Natural killer cell (primary cell): ENCODE results near the gene CFAP99. TPM values are rescaled to one million over a fixed set of nuclear protein-coding genes. Genes with fewer than 3 reads are reported as not detected.

Source experiments
- ATAC-seq, 3 donors: fragments of 150-1000 bp in 2 of 3; fragments of 200-7000 bp in 1 of 3; cut with Tn5 transposase; 1 replicate in 1 of 3; 2 replicates in 2 of 3; pipeline ENCODE4 v1.10.0; 2021; ENCODE audit warnings: mild to moderate bottlenecking in 2 of 3, moderate library complexity in 2 of 3
- DNase-seq, 2 donors: peaks; one replicate each; pipeline versions ENCODE4 v3.0.0 to v3.0.0-alpha.2; 2013 to 2021; ENCODE audit warnings: mixed read lengths in 1 of 2
- H3K27ac ChIP-seq: one replicate; pipeline ENCODE4 v1.5.1; 2013; ENCODE audit warnings: mild to moderate bottlenecking, low read length
- H3K27me3 ChIP-seq: one replicate; pipeline ENCODE4 v1.6.1; 2013; ENCODE audit warnings: low read length; ENCODE audit not compliant: control insufficient read depth, insufficient read depth
- H3K36me3 ChIP-seq: one replicate; pipeline ENCODE4 v1.6.1; 2013; ENCODE audit warnings: low read length; ENCODE audit not compliant: control insufficient read depth, insufficient read depth
- H3K4me1 ChIP-seq: one replicate; pipeline ENCODE4 v1.6.1; 2013; ENCODE audit warnings: low read length; ENCODE audit not compliant: control insufficient read depth, insufficient read depth
- H3K4me3 ChIP-seq: one replicate; pipeline ENCODE4 v1.5.1; 2013; ENCODE audit warnings: low read length
- H3K9me3 ChIP-seq: one replicate; pipeline ENCODE4 v1.6.1; 2013; ENCODE audit warnings: low read length; ENCODE audit not compliant: control insufficient read depth, insufficient read depth
- H3K27ac Mint-ChIP-seq, 2 donors: one replicate each; pipeline ENCODE4 v1.8.0; 2022; ENCODE audit warnings: mild to moderate bottlenecking in 2 of 2, mixed read lengths in 2 of 2, moderate library complexity in 1 of 2
- H3K27me3 Mint-ChIP-seq, 2 donors: one replicate each; pipeline ENCODE4 v1.8.0; 2022; ENCODE audit warnings: low read depth in 2 of 2, mixed read lengths in 2 of 2
- H3K36me3 Mint-ChIP-seq: one replicate; pipeline ENCODE4 v1.8.0; 2022; ENCODE audit warnings: mixed read lengths
- H3K4me1 Mint-ChIP-seq, 2 donors: one replicate each; pipeline ENCODE4 v1.8.0; 2022; ENCODE audit warnings: mixed read lengths in 2 of 2
- H3K4me3 Mint-ChIP-seq: one replicate; pipeline ENCODE4 v1.8.0; 2022; ENCODE audit warnings: mild to moderate bottlenecking, moderate library complexity, mixed read lengths
- H3K9me3 Mint-ChIP-seq, 2 donors: one replicate each; pipeline ENCODE4 v1.8.0; 2022; ENCODE audit warnings: mixed read lengths in 2 of 2
- WGBS: methylation state at CpG from one replicate; pipeline ENCODE4 v1.1.7; 2013; ENCODE audit warnings: missing lambda C conversion rate; ENCODE audit not compliant: insufficient coverage; 5-methylcytosine and 5-hydroxymethylcytosine counted together
- intact Hi-C: fragments of 100-400 bp; cut with micrococcal nuclease; formaldehyde crosslinking; loops from one replicate; pipeline ENCODE4 v1.14.2; 2022
- total RNA-seq, 4 donors: library from RNA; stranded (reverse); fragments of 120-200 nt in 1 of 4; gene quantifications; one replicate each; pipeline versions ENCODE4 v1.2.3 to v1.2.4, GENCODE V29; 2013 to 2022
- TF ChIP-seq, protein P1 (sequence below): fragments of 200-600 bp; IDR thresholded peaks from one replicate; pipeline ENCODE4 v1.8.0; 2022; ENCODE audit warnings: antibody characterized with exemption

The CFAP99 gene
- total RNA-seq, 3 donors from 2014 or later (not counting 1 experiment from before 2014, with no cell fraction given), result not detected

DNA sequence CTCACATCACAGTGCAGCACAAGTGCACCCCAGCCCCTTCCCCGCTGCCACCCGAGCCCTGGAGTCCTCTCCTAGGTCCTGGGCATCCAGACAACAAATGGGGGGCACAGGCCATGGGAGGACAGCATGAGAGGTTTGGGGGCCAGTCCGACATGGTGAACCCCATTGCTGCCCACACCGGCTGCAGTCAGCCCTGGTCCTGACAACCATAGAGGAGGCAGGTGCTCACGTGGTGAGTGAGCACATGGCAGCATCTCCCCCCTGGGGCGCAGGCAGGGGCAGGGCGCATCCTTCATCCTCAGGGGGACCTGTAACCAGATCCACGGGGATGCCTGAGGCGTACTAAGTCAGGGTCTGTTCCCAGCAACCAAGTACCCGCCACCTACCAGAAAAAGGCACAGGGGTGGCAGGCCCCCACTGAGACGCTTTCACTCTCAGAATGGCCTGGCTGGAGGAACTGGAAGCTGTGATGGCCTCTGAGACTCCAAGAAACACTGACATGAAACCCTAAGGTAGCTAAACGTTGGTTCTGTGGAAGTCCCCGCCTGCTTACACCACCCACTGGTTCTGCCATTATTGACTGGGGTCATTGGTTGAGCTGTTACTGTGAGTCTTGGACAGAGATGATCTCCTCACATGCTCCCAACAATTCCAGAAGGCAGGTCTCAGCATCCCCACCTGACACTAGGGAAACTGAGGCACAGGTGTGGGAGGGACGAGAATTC, 6.8 kb upstream of the CFAP99 start:
- DNase-seq, result peak in 1 of 2 donors; percentile 61
- Histone ChIP-seq H3K36me3 (no peaks in the 10 kb centered on the region), H3K4me1 (peaks cover 74% of the 10 kb centered on the region), H3K27ac (peak overlapping the region; percentile 88), H3K27me3 (peaks cover 6% of the 10 kb centered on the region), H3K4me3 (no peak overlapping the region), H3K9me3 (no peaks in the 10 kb centered on the region)
- intact Hi-C loops, result loop anchor here (2.0 kb wide), 2 partner anchors 57 kb away; partner anchors contain the start of gene RNF4
- TF ChIP-seq, protein P1, sequence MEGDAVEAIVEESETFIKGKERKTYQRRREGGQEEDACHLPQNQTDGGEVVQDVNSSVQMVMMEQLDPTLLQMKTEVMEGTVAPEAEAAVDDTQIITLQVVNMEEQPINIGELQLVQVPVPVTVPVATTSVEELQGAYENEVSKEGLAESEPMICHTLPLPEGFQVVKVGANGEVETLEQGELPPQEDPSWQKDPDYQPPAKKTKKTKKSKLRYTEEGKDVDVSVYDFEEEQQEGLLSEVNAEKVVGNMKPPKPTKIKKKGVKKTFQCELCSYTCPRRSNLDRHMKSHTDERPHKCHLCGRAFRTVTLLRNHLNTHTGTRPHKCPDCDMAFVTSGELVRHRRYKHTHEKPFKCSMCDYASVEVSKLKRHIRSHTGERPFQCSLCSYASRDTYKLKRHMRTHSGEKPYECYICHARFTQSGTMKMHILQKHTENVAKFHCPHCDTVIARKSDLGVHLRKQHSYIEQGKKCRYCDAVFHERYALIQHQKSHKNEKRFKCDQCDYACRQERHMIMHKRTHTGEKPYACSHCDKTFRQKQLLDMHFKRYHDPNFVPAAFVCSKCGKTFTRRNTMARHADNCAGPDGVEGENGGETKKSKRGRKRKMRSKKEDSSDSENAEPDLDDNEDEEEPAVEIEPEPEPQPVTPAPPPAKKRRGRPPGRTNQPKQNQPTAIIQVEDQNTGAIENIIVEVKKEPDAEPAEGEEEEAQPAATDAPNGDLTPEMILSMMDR, result no peak
- no peak for ATAC-seq
- peak overlapping the region; percentile 96 to 100 for H3K27ac Mint-ChIP-seq
- no peaks in the 10 kb centered on the region for H3K27me3 Mint-ChIP-seq
- peak overlapping the region; percentile 98 for H3K4me3 Mint-ChIP-seq
- peaks cover 67 to 73% of the 10 kb centered on the region in 2 donors for H3K4me1 Mint-ChIP-seq
- H3K36me3 Mint-ChIP-seq, result no peaks in the 10 kb centered on the region
- H3K9me3 Mint-ChIP-seq, result no peaks in the 10 kb centered on the region
- 73% methylated on average over 14 of the region's 14 CpGs for WGBS

DNA sequence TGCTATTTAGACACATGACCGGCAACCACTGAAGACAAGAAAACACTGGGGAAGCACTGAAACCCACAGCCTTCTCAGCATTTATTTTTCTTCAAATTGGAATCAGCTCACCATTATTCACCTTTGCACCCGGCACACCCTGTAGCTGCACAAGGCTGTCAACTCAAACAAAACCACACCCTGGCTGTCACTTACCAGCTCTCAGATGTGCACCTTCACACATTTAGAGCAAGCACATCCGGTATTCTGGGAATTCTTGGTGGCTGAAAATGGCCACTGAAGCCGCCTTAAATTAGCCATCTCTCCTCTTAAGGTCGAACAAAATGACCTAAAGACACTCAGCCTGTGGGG, 6.2 kb upstream of the CFAP99 start:
- H3K9me3 ChIP-seq, result no peaks in the 10 kb centered on the region
- H3K27ac ChIP-seq, result peak overlapping the region; percentile 88
- H3K27ac Mint-ChIP-seq, result peak overlapping the region; percentile 96 to 100
- peak overlapping the region; percentile 35 for H3K4me3 ChIP-seq
- no peaks in the 10 kb centered on the region for H3K27me3 Mint-ChIP-seq
- peak in 1 of 2 donors; percentile 86 for DNase-seq
- peaks cover 63 to 75% of the 10 kb centered on the region in 2 donors for H3K4me1 Mint-ChIP-seq
- H3K36me3 ChIP-seq, result no peaks in the 10 kb centered on the region
- WGBS, result 9% methylated on average over 5 of the region's 5 CpGs
- H3K4me3 Mint-ChIP-seq, result peak overlapping the region; percentile 98
- peaks cover 6% of the 10 kb centered on the region for H3K27me3 ChIP-seq
- peaks cover 77% of the 10 kb centered on the region for H3K4me1 ChIP-seq
- peak; percentile 35 to 63 (median 45) for ATAC-seq
- TF ChIP-seq, protein P1, result no peak
- intact Hi-C loops, result loop anchor here (2.0 kb wide), 2 partner anchors 56 to 58 kb away; partner anchors contain the start of gene RNF4
- no peaks in the 10 kb centered on the region for H3K9me3 Mint-ChIP-seq
- H3K36me3 Mint-ChIP-seq, result no peaks in the 10 kb centered on the region

DNA sequence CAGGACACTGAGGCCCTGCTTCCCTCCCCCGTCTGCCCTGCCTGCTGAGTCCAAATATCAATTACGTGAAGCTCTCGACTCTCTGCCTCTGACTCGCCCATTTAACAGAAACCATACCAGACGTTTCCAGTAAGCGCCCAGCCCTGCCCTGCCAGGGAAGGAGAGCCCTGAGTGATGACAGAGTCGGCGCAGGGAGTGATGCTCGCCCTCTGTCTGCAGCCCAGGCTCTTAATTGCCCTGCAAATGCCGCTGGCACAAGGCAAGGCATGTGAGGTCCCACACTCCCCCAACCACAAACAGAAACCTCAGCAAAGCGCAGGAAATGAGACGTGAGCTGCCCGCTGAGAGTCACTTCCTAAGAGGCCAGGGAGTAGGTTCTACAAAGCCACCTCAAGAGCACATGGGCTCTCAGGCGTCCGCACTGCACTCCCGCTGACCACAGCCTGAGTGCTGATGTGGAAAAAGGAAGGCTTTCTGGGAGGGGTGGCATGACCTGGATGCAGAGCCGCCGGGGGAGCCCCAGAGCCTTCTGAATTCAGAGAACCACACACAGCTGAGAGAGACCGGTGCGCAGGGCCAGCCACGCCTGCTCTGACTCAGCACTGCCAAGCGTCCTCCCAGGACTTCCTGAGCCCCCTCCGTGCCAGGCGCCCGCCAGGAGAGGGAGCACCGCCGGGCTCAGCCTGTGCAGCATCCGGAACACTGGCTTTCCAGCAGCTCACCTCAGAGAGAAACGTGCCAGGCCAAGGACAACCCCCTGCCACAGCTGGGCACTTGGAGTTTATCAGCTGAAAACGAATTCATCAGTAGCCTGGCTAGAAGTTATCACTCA, 5.7 kb upstream of the CFAP99 start:
- Histone ChIP-seq H3K36me3 (no peaks in the 10 kb centered on the region), H3K9me3 (no peaks in the 10 kb centered on the region), H3K27me3 (peaks cover 12% of the 10 kb centered on the region), H3K27ac (peak overlapping the region; percentile 88), H3K4me3 (peak overlapping the region; percentile 35), H3K4me1 (peaks cover 79% of the 10 kb centered on the region)
- Mint-ChIP-seq H3K4me3 (peak overlapping the region; percentile 98), H3K36me3 (no peaks in the 10 kb centered on the region), H3K9me3 (no peaks in the 10 kb centered on the region), H3K27ac (peak overlapping the region; percentile 96 to 100), H3K27me3 (no peaks in the 10 kb centered on the region), H3K4me1 (peaks cover 63 to 80% of the 10 kb centered on the region in 2 donors)
- WGBS, result under 1% methylated on average over 30 of the region's 30 CpGs
- DNase-seq (peak; percentile 86 to 97), ATAC-seq (peak; percentile 76 to 90 (median 76))
- TF ChIP-seq, protein P1, result peak; percentile 23
- intact Hi-C loops, result loop anchor here (1.0 to 2.0 kb wide), 6 partner anchors 56 to 171 kb away; partner anchors contain the start of genes HAUS3, MXD4, POLN and RNF4
